Stomach (tissue), 4 donors: ENCODE measurements around the gene HAAO.

Experiments used
- CTCF ChIP-seq, 7 experiments: fragments of 450-650 bp in 4 of 7; fragments of 200-600 bp in 3 of 7; sonication (generic) in 3 of 7; IDR thresholded peaks; one replicate each; pipeline ENCODE4 v1.5.1; 2016 to 2019; ENCODE audit warnings: antibody characterized with exemption in 7 of 7, control low read depth in 2 of 7, mild to moderate bottlenecking in 1 of 7
- EP300 ChIP-seq: sonication (generic); formaldehyde crosslinking; IDR thresholded peaks from one replicate; pipeline ENCODE4 v1.6.1; 2017; ENCODE audit warnings: antibody characterized with exemption
- POLR2A ChIP-seq, 4 donors: fragments of 450-650 bp; IDR thresholded peaks; one replicate each; pipeline ENCODE4 v1.6.1; 2016; ENCODE audit warnings: antibody characterized with exemption in 4 of 4, control low read depth in 2 of 4, mild to moderate bottlenecking in 1 of 4, moderate library complexity in 1 of 4
- POLR2AphosphoS5 ChIP-seq, 3 donors: sonication (generic); formaldehyde crosslinking; IDR thresholded peaks; one replicate each; pipeline ENCODE4 v1.6.1; 2016; ENCODE audit warnings: antibody characterized with exemption in 3 of 3

DNA sequence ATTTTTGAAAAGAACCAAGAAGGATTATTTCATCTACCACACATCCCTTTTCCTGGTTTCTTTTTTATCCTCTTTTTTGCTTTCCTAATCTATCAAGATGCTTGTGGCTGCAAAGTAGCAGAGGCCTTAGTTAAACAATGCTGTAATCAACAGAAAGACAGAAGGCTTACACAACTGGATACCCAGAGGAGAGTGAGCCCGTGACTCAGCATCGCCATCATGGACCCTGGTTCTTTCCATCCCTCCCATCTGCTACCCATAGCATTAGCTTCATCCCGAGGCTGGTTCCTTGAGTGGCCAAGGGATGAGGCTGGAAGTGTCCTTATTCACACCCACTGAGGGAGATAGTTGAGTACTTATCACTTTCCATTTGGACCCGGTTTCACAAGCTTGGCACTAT, 7.5 kb upstream of the HAAO start:
- no peak for TF ChIP-seq CTCF (IDR thresholded peaks at IDR 0.05)
- TF ChIP-seq POLR2AphosphoS5 (IDR thresholded peaks at IDR 0.05), result no peak
- TF ChIP-seq POLR2A (IDR thresholded peaks at IDR 0.05), result no peak
- TF ChIP-seq EP300, result no peak
